Measurements from ENCODE around the gene GLOD5.

Gene GLOD5

GRCh38 chrX:48753708-48754228 is 7.8 kb upstream of the GLOD5 start:
- no peak overlapping the region for H3K27ac ChIP-seq (ENCODE audit: extremely low read depth, low read depth, low read length)
- POLR2A ChIA-PET = no interaction called here
- TF ChIP-seq ZNF658 (tag by site-specific recombination; IDR thresholded peaks at IDR 0.05) (no peak), ZNF423 (tag by site-specific recombination; IDR thresholded peaks at IDR 0.05) (no peak), ZFP3 (tag by site-specific recombination; IDR thresholded peaks at IDR 0.05; ENCODE audit: low read depth) (no peak), ZNF600 (tag by site-specific recombination; IDR thresholded peaks at IDR 0.05) (no peak), ZNF654 (tag by site-specific recombination; IDR thresholded peaks at IDR 0.05; ENCODE audit: low read depth) (no peak), ZSCAN5A (tag by site-specific recombination; IDR thresholded peaks at IDR 0.05) (no peak), ZNF274 (IDR thresholded peaks at IDR 0.05; ENCODE audit: low read length) (no peak), ZNF274 (tag by site-specific recombination; IDR thresholded peaks at IDR 0.05; ENCODE audit: borderline replicate concordance) (no peak), ZNF354C (tag by site-specific recombination; IDR thresholded peaks at IDR 0.05; ENCODE audit: borderline replicate concordance, low read depth) (no peak), KLF10 (tag by site-specific recombination; IDR thresholded peaks at IDR 0.05) (no peak), ZBTB21 (tag by site-specific recombination; IDR thresholded peaks at IDR 0.05) (no peak), ZNF549 (tag by site-specific recombination; IDR thresholded peaks at IDR 0.05) (no peak), KLF8 (tag by site-specific recombination; IDR thresholded peaks at IDR 0.05) (no peak), MYNN (tag by site-specific recombination; IDR thresholded peaks at IDR 0.05; ENCODE audit: borderline replicate concordance) (no peak), ZNF391 (tag by site-specific recombination; IDR thresholded peaks at IDR 0.05; ENCODE audit: borderline replicate concordance, low read depth) (no peak), ZNF362 (tag by site-specific recombination; IDR thresholded peaks at IDR 0.05) (no peak), ZNF221 (tag by site-specific recombination; IDR thresholded peaks at IDR 0.05; ENCODE audit: borderline replicate concordance) (no peak), TRIM28 (IDR thresholded peaks at IDR 0.05; ENCODE audit: borderline replicate concordance, low read length) (no peak), ZNF280D (tag by site-specific recombination; IDR thresholded peaks at IDR 0.05) (no peak), PBX3 (CRISPR knock-in tag; IDR thresholded peaks at IDR 0.05) (no peak)
- H3K36me3 ChIP-seq (ENCODE audit: control insufficient read depth in 2 of 2, insufficient read depth in 1 of 2, low read length in 2 of 2) = no peaks in the 10 kb centered on the region
- no peaks in the 10 kb centered on the region for H3K9me3 ChIP-seq (ENCODE audit: control insufficient read depth, insufficient read depth, low read depth, low read length)
- H3K4me1 ChIP-seq (ENCODE audit: control insufficient read depth, insufficient read depth, low read length) = no peaks in the 10 kb centered on the region
- no peak overlapping the region for H3K4me3 ChIP-seq (ENCODE audit: low read depth, low read length)
- CTCF ChIA-PET = no interaction called here

- H3K36me3 ChIP-seq (ENCODE audit: control insufficient read depth in 2 of 2, insufficient read depth in 1 of 2, low read length in 2 of 2) = no peaks in the 10 kb centered on the region
- no peaks in the 10 kb centered on the region for H3K9me3 ChIP-seq (ENCODE audit: control insufficient read depth, insufficient read depth, low read depth, low read length)
- no peak overlapping the region for H3K4me3 ChIP-seq (ENCODE audit: low read depth, low read length)
- ChIA-PET POLR2A (no interaction called here), CTCF (no interaction called here)
- no peaks in the 10 kb centered on the region for H3K4me1 ChIP-seq (ENCODE audit: control insufficient read depth, insufficient read depth, low read length)
- H3K27ac ChIP-seq (ENCODE audit: extremely low read depth, low read depth, low read length) = no peak overlapping the region
- TF ChIP-seq BCL11A (tag by site-specific recombination; IDR thresholded peaks at IDR 0.05; ENCODE audit: low read depth) (no peak), ZNF449 (tag by site-specific recombination; IDR thresholded peaks at IDR 0.05) (no peak), ZNF654 (tag by site-specific recombination; IDR thresholded peaks at IDR 0.05; ENCODE audit: low read depth) (no peak), ZNF350 (tag by site-specific recombination; IDR thresholded peaks at IDR 0.05) (no peak), ZNF629 (tag by site-specific recombination; IDR thresholded peaks at IDR 0.05) (no peak), ZNF335 (tag by site-specific recombination; conservative IDR thresholded peaks at IDR 0.05) (no peak), ZFP37 (tag by site-specific recombination; IDR thresholded peaks at IDR 0.05) (no peak), ZNF785 (tag by site-specific recombination; IDR thresholded peaks at IDR 0.05) (no peak)
Measured at GRCh38 chrX:48754238-48754637, 7.3 kb upstream of the GLOD5 start.

All from HEK293 (cell line).